ENCODE data around the gene NKAPL. TPM values are rescaled to one million over a fixed set of nuclear protein-coding genes. Genes with fewer than 3 reads are reported as not detected.

NKAPL gene
- polyA plus RNA-seq, 1 experiment = 0.52 TPM

DNA sequence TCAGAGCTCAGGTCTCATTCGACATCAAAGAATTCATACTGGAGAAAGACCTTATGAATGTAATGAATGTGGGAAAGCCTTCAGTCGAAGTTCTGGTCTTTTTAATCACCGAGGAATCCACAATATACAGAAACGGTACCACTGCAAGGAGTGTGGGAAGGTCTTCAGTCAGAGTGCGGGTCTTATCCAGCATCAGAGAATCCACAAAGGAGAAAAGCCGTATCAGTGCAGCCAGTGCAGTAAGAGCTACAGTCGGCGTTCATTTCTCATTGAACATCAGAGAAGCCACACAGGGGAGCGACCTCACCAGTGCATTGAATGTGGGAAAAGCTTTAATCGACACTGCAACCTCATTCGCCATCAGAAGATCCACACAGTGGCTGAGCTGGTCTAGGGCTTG lies 26.3 kb upstream of the NKAPL start:
- no peaks in the 10 kb centered on the region for H3K9me3 ChIP-seq (ENCODE audit: control insufficient read depth, insufficient read depth, low read length)
- no peaks in the 10 kb centered on the region for H3K27me3 ChIP-seq (ENCODE audit: control insufficient read depth, insufficient read depth, low read length)
- ChIA-PET CTCF (no interaction called here), POLR2A (no interaction called here)
- H3K27ac ChIP-seq (ENCODE audit: low read depth, low read length) = no peak overlapping the region
- TF ChIP-seq, protein P1, sequence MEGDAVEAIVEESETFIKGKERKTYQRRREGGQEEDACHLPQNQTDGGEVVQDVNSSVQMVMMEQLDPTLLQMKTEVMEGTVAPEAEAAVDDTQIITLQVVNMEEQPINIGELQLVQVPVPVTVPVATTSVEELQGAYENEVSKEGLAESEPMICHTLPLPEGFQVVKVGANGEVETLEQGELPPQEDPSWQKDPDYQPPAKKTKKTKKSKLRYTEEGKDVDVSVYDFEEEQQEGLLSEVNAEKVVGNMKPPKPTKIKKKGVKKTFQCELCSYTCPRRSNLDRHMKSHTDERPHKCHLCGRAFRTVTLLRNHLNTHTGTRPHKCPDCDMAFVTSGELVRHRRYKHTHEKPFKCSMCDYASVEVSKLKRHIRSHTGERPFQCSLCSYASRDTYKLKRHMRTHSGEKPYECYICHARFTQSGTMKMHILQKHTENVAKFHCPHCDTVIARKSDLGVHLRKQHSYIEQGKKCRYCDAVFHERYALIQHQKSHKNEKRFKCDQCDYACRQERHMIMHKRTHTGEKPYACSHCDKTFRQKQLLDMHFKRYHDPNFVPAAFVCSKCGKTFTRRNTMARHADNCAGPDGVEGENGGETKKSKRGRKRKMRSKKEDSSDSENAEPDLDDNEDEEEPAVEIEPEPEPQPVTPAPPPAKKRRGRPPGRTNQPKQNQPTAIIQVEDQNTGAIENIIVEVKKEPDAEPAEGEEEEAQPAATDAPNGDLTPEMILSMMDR (IDR thresholded peaks at IDR 0.05; ENCODE audit: low read depth, low read length) = no peak
- H3K4me3 ChIP-seq (ENCODE audit: low read depth, low read length) = no peak overlapping the region
- no peak for DNase-seq (ENCODE audit: low read depth, low spot score)

DNA sequence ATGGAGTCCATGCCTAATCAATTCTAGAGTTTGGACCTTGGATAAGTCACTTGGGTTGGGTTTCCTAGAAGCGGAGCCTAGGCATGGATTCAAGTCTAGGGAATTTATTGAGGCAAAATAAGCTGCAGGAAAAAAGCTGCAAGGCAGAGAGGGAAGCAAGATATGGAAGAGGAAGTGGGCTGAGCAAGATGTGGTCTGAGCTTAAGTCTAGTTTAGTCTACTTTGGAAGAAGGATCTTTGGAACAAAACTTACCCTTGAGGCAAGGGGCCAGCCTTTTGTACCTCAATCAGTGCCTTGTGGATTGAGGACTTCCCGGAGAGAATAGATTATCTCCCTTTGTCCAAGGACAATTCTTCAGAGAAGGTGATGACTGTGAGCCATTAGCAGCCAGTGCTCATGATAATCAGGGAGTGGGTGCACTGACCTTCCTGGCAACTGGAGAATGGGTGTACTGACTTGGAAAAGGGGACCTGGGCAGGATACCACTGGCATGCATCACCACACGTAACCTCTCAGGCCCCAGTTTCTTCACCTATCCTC lies 23.1 kb upstream of the NKAPL start:
- no peaks in the 10 kb centered on the region for H3K9me3 ChIP-seq (ENCODE audit: control insufficient read depth, insufficient read depth, low read length)
- TF ChIP-seq, protein P1 (IDR thresholded peaks at IDR 0.05; ENCODE audit: low read depth, low read length) = no peak
- H3K27ac ChIP-seq (ENCODE audit: low read depth, low read length) = no peak overlapping the region
- POLR2A ChIA-PET = no interaction called here
- no peak for DNase-seq (ENCODE audit: low read depth, low spot score)
- H3K27me3 ChIP-seq (ENCODE audit: control insufficient read depth, insufficient read depth, low read length) = no peaks in the 10 kb centered on the region
- CTCF ChIA-PET = no interaction called here
- H3K4me3 ChIP-seq (ENCODE audit: low read depth, low read length) = no peak overlapping the region

DNA sequence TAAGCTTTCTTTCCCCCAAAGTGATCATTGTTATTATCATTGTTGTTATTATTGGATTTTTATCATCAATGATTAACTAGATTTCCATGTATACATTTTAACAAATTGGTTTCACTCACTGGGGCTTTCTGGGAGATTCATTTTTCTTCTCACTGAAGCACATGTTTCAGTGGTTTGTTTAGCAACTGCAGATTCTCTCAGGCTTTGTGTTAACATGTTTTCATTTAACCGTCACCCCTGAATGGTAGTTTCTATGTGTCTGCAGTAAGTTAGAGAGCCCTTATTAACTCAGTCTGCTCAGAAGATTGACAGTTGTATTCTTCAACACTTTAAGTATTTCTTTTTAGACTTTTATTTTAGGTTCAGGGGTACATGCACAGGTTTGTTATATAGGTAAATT lies 19.5 kb upstream of the NKAPL start:
- Histone ChIP-seq H3K9me3 (ENCODE audit: control insufficient read depth, insufficient read depth, low read length) (no peaks in the 10 kb centered on the region), H3K27me3 (ENCODE audit: control insufficient read depth, insufficient read depth, low read length) (no peaks in the 10 kb centered on the region), H3K4me3 (ENCODE audit: low read depth, low read length) (no peak overlapping the region), H3K27ac (ENCODE audit: low read depth, low read length) (no peak overlapping the region)
- ChIA-PET POLR2A (no interaction called here), CTCF (no interaction called here)
- no peak for DNase-seq (ENCODE audit: low read depth, low spot score)
- TF ChIP-seq, protein P1 (IDR thresholded peaks at IDR 0.05; ENCODE audit: low read depth, low read length) = no peak

DNA sequence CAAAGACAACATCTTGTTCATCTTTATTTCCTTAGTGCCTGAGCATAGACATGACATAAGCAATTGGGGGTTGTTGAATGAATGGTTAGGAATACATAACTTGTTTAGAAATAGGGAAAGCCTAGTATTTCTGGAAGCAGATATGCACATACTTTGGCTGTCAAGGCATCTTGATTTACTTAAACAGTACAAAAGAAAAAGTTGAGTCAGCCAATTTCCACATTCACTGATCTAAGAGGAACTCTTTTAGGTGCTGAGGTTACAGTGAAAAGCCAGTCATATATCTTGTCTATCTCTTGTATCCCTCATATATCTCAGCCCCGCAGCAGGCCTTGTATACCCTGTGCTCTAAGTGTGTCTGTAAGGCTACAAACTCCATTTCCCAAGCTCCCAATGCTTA lies 18.6 kb upstream of the NKAPL start:
- TF ChIP-seq, protein P1 (IDR thresholded peaks at IDR 0.05; ENCODE audit: low read depth, low read length) = no peak
- H3K27me3 ChIP-seq (ENCODE audit: control insufficient read depth, insufficient read depth, low read length) = no peaks in the 10 kb centered on the region
- H3K27ac ChIP-seq (ENCODE audit: low read depth, low read length) = no peak overlapping the region
- DNase-seq (ENCODE audit: low read depth, low spot score) = no peak
- ChIA-PET POLR2A (interaction anchor here (0.6 kb wide), 1 partner anchor 11 kb away, joined by 5 read pairs; no protein-coding TSS in a partner anchor), CTCF (no interaction called here)
- no peak overlapping the region for H3K4me3 ChIP-seq (ENCODE audit: low read depth, low read length)
- H3K9me3 ChIP-seq (ENCODE audit: control insufficient read depth, insufficient read depth, low read length) = no peaks in the 10 kb centered on the region

DNA sequence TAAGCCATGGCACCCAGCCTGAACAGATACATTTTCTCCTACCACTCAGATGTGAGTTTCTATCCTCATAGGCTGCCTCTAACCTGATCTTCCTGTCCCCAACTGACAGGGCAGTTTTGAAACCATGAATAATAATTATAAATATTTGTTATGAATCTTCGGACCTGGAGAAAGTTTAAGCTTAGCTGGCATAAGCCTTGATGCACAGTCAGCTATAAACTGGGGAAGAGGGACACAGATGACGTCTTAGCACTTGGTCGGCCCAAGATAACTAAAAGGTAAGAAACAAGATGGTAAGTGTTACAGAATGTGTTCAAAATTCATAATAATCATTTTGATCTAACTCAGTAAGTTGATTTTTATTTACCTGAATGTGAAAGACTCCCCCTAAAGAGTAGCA lies 15.2 kb upstream of the NKAPL start:
- POLR2A ChIA-PET = no interaction called here
- no peaks in the 10 kb centered on the region for H3K9me3 ChIP-seq (ENCODE audit: control insufficient read depth, insufficient read depth, low read length)
- H3K27me3 ChIP-seq (ENCODE audit: control insufficient read depth, insufficient read depth, low read length) = no peaks in the 10 kb centered on the region
- no peak overlapping the region for H3K27ac ChIP-seq (ENCODE audit: low read depth, low read length)
- DNase-seq (ENCODE audit: low read depth, low spot score) = no peak
- H3K4me3 ChIP-seq (ENCODE audit: low read depth, low read length) = no peak overlapping the region
- CTCF ChIA-PET = no interaction called here
- TF ChIP-seq, protein P1 (IDR thresholded peaks at IDR 0.05; ENCODE audit: low read depth, low read length) = no peak
